Breast epithelium (tissue), 4 donors: ENCODE results near the gene LDB3. TPM values are rescaled to one million over a fixed set of nuclear protein-coding genes. Genes with fewer than 3 reads are reported as not detected.

Source experiments
- DNase-seq, 2 donors: peaks; one replicate each; pipeline ENCODE4 v3.0.0-alpha.2; 2019; ENCODE audit warnings: low spot score in 2 of 2
- H3K27ac ChIP-seq, 2 donors: fragments of 200-600 bp; sonication (generic) in 1 of 2; one replicate each; pipeline ENCODE4 v1.5.1; 2016 to 2019; ENCODE audit warnings: mild to moderate bottlenecking in 1 of 2
- H3K27me3 ChIP-seq, 2 donors: fragments of 200-600 bp; sonication (generic) in 1 of 2; one replicate each; pipeline versions ENCODE4 v1.5.1 to v1.6.0; 2017 to 2019; ENCODE audit warnings: control low read depth in 1 of 2, mild to moderate bottlenecking in 1 of 2
- H3K36me3 ChIP-seq: fragments of 200-600 bp; one replicate; pipeline ENCODE4 v1.5.1; 2019
- H3K4me1 ChIP-seq, 2 donors: fragments of 200-600 bp; sonication (generic); one replicate each; pipeline ENCODE4 v1.5.1; 2016 to 2019; ENCODE audit warnings: control low read depth in 1 of 2
- H3K4me3 ChIP-seq, 3 donors: fragments of 200-600 bp; sonication (generic); 1 replicate in 2 of 3; 2 replicates in 1 of 3; pipeline ENCODE4 v1.5.1; 2016 to 2019; ENCODE audit warnings: mild to moderate bottlenecking in 3 of 3, moderate library complexity in 2 of 3
- H3K9me3 ChIP-seq, 2 donors: fragments of 200-600 bp; sonication (generic) in 1 of 2; one replicate each; pipeline ENCODE4 v1.5.1; 2016 to 2019; ENCODE audit warnings: control low read depth in 1 of 2
- POLR2A ChIP-seq: fragments of 450-650 bp; IDR thresholded peaks from one replicate; pipeline ENCODE4 v1.6.1; 2016; ENCODE audit warnings: antibody characterized with exemption, mild to moderate bottlenecking, moderate library complexity
- POLR2AphosphoS5 ChIP-seq, 3 donors: sonication (generic); formaldehyde crosslinking; IDR thresholded peaks; one replicate each; pipeline ENCODE4 v1.6.1; 2017; ENCODE audit warnings: antibody characterized with exemption in 3 of 3
- intact Hi-C: fragments of 100-400 bp; cut with DNase I; formaldehyde crosslinking; loops from one replicate; pipeline ENCODE4 v1.15.1; 2023; ENCODE audit warnings: low total_unique reads
- total RNA-seq, 3 donors: library from RNA; depleted of rRNA; stranded (reverse); fragments of >200 nt; gene quantifications; one replicate each; pipeline ENCODE4 v1.1.0, GENCODE V29; 2016
- TF ChIP-seq, protein P1 (sequence below), 3 donors: fragments of 450-650 bp; IDR thresholded peaks; one replicate each; pipeline ENCODE4 v1.5.1; 2016 to 2017; ENCODE audit warnings: antibody characterized with exemption in 3 of 3, mild to moderate bottlenecking in 3 of 3, moderate library complexity in 3 of 3

Gene LDB3
- total RNA-seq, 3 donors from 2014 or later, result 0.98 to 2.9 (median 1.3) TPM

DNA sequence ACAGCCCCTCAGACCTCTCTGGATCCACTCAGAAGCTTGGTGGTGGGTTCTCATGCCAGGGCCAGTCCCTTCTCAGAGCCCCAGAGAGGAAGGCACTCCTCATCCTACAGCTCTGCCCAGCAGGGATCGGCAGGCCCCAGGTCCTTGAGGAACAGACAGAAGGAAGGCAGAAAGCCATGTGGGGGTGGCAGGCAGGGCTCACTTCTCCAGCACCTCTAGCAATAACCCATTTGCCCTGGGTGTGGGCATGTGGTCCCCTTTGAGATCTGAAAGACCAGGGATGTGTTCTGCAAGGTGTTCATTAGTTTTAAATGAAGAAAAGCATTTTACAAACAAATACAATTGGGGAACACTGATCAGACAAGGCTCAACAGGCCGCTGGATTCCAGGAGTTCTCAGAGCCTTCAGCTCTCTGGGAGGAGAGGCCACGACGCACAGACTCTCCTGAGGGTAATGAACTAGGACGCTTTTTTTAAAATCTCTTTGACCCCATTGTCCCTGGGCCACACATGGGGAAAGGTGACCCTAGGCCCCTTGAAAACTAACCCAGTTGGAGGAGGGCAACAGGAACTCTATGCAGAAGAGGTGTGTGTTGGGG is 40.6 kb downstream of the LDB3 start:
- Histone ChIP-seq H3K27ac (no peak overlapping the region), H3K4me1 (no peaks in the 10 kb centered on the region), H3K4me3 (no peak overlapping the region), H3K27me3 (no peaks in the 10 kb centered on the region), H3K9me3 (no peaks in the 10 kb centered on the region), H3K36me3 (no peaks in the 10 kb centered on the region)
- DNase-seq, result no peak
- TF ChIP-seq POLR2AphosphoS5 (IDR thresholded peaks at IDR 0.05), result no peak
- TF ChIP-seq, protein P1, sequence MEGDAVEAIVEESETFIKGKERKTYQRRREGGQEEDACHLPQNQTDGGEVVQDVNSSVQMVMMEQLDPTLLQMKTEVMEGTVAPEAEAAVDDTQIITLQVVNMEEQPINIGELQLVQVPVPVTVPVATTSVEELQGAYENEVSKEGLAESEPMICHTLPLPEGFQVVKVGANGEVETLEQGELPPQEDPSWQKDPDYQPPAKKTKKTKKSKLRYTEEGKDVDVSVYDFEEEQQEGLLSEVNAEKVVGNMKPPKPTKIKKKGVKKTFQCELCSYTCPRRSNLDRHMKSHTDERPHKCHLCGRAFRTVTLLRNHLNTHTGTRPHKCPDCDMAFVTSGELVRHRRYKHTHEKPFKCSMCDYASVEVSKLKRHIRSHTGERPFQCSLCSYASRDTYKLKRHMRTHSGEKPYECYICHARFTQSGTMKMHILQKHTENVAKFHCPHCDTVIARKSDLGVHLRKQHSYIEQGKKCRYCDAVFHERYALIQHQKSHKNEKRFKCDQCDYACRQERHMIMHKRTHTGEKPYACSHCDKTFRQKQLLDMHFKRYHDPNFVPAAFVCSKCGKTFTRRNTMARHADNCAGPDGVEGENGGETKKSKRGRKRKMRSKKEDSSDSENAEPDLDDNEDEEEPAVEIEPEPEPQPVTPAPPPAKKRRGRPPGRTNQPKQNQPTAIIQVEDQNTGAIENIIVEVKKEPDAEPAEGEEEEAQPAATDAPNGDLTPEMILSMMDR (IDR thresholded peaks at IDR 0.05), result no peak
- no peak for TF ChIP-seq POLR2A
- intact Hi-C loops, result no loop called here

DNA sequence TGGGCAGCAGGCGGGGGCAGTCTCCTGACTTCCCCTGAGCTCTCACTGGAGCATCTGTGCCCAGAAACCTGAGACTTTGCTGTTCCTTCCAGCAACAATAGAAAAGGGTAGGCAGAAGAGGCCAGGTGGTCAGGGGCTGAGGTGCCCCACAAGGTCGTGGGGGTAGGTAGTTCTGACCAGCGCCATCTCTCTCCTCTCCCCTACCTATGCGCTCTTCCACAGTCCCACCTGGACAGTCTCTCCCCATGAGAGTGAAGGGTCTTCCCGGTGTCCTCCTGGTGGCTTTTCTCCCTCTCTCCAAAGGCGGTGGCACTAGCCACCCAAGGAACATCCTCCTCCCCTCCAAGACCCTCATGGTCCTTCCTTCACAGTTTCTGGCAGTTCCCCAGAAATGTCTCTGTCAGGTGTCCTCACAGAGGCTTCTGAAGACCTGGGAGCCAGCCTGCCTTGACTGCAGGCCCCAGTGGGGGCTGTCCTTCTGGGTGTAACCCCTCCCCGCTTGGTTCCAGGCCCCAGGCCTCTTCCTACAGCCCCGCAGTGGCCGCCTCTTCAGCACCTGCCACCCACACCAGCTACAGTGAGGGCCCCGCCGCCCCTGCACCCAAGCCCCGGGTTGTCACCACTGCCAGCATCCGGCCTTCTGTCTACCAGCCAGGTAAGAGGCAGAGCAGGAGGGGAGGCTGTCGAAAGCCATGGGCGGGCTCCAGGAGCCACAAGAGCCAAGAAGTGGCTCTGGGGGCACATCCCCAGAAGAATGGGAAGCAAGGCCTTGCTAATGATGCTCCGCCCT is 41.3 kb downstream of the LDB3 start:
- H3K27ac ChIP-seq, result no peak overlapping the region
- intact Hi-C loops, result no loop called here
- no peaks in the 10 kb centered on the region for H3K4me1 ChIP-seq
- no peaks in the 10 kb centered on the region for H3K27me3 ChIP-seq
- DNase-seq, result no peak
- TF ChIP-seq, protein P1 (IDR thresholded peaks at IDR 0.05), result no peak
- no peak for TF ChIP-seq POLR2A
- TF ChIP-seq POLR2AphosphoS5 (IDR thresholded peaks at IDR 0.05), result no peak
- no peaks in the 10 kb centered on the region for H3K36me3 ChIP-seq
- no peaks in the 10 kb centered on the region for H3K9me3 ChIP-seq
- H3K4me3 ChIP-seq, result no peak overlapping the region

DNA sequence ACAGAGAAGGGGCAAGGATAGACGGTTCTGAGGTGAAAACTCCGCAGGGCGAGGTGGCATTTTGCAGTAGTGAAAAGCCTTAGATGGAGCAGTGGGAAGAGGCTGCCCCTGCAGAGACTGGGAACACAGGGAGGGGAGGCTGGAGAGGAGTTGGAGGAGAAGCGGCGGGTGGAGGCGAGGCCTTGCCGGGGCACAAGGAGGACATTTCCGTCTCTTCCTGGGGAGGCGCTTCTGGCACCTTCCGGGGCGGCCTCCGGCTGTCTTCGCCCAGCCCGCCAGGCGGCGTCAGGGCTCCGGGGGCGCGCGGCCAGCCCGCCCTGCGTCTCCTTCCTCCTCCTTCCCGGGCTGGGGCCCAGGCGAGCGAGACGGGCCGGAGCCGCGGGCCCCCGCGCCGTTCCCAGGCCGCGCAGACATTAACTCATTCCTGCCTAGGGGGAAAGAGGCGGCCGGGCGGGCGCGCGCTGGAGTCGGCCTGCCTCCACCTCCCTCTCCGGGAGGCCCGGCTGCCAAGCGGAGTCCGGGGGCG is 42.7 kb downstream of the LDB3 start:
- Histone ChIP-seq H3K9me3 (no peaks in the 10 kb centered on the region), H3K27ac (peak overlapping the region; percentile 96 to 97), H3K4me1 (no peaks in the 10 kb centered on the region), H3K36me3 (no peaks in the 10 kb centered on the region), H3K27me3 (no peaks in the 10 kb centered on the region), H3K4me3 (peak overlapping the region; percentile 72 to 86 (median 84))
- intact Hi-C loops, result no loop called here
- TF ChIP-seq, protein P1 (IDR thresholded peaks at IDR 0.05), result peak; percentile 51 to 90 (median 71)
- TF ChIP-seq POLR2A (peak; percentile 43), POLR2AphosphoS5 (IDR thresholded peaks at IDR 0.05) (peak; percentile 53 to 74 (median 55))
- peak; percentile 78 to 81 for DNase-seq

DNA sequence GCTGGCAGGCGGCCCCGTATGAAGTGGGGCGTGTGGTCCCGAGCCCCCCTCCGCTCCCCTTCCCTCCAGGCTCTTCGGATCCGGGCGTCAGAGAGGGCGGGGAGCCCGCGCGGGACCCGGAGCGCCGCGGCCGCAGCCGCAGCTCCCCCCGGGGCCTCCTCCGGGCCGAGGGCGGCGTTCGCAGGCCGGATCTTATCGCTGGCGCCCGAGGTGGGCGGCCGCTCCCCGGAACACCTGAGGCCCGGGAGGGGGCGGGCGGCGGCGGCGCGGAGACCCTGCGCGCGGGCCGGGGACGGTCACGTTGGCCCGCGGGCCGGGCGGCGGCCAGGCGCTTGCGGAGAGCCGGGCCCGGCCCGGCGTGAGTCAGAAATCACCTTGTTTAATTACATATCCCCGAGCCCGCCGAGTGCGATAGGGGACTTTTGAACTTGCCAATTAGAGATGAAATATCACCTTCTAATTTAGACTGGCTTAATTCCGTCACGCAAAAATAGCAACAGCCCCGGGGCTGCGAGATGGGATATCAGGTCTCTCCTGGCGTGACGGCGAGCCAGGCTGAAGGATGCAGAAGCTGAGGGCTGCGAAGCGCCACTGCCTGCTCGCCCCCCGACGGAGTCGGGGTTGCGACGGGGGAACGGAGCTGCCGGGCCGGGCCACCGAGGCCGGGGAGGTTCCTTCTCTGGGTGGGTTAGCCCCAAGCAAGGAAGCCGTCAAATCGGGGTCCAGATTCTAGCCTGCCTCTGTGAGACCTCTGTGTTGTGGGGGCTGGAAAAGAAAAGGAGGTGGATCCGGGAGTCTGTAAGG is 43.4 kb downstream of the LDB3 start:
- Histone ChIP-seq H3K27me3 (no peaks in the 10 kb centered on the region), H3K4me1 (no peaks in the 10 kb centered on the region), H3K4me3 (peak overlapping the region; percentile 72 to 86 (median 84)), H3K27ac (peak overlapping the region; percentile 96 to 97), H3K36me3 (no peaks in the 10 kb centered on the region), H3K9me3 (no peaks in the 10 kb centered on the region)
- DNase-seq, result peak; percentile 32 to 54
- TF ChIP-seq, protein P1 (IDR thresholded peaks at IDR 0.05), result no peak
- TF ChIP-seq POLR2AphosphoS5 (IDR thresholded peaks at IDR 0.05), result no peak
- no peak for TF ChIP-seq POLR2A
- intact Hi-C loops, result no loop called here
